Stimulated activated CD4-positive, alpha-beta T cell treated with anti-CD3 and anti-CD28 coated beads, Interleukin-15, amount 100 ng/mL, for 48 hours (primary cell): ENCODE results near the gene HLF.

Experiments
- DNase-seq, 2 donors: peaks; one replicate each; pipeline ENCODE4 v3.0.0-alpha.2; 2020; ENCODE audit warnings: low read depth in 2 of 2

Gene HLF

DNA sequence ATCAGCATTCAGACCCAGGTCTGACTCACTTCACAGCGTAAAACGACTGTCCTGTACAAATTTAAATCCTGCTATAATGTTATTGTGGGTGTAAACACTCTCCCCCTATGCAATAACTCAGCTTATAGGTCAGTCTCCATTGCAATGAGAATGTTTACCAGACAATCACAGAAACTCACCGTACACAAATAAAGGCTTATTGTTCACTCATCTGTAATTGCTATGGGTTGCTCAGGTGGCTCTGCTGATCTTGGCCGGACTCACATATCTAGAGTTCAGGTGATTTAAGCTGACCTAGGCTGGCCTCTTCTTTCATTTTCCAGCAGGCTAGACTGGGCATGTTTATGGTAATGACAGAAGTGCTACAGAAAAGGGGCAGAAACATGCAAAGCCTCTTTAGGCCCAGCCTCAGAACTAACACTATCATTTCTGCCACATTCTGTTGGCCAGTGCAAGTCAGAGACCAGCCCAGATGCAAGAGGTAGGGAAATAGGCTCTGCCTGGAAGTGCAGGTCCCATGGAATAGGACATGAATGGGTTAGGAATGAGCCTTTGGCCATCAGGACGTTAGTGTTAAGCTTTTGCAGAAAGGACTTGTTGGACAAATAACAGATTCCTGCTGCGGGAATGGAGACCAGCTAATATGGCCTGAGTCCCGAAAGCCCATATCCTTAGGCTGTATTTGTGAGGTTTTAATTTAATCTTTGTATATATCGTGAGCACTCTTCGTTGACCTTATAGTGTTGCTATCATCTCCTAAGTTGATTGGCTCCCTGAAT, 44.0 kb downstream of the HLF start:
- no peak for DNase-seq

DNA sequence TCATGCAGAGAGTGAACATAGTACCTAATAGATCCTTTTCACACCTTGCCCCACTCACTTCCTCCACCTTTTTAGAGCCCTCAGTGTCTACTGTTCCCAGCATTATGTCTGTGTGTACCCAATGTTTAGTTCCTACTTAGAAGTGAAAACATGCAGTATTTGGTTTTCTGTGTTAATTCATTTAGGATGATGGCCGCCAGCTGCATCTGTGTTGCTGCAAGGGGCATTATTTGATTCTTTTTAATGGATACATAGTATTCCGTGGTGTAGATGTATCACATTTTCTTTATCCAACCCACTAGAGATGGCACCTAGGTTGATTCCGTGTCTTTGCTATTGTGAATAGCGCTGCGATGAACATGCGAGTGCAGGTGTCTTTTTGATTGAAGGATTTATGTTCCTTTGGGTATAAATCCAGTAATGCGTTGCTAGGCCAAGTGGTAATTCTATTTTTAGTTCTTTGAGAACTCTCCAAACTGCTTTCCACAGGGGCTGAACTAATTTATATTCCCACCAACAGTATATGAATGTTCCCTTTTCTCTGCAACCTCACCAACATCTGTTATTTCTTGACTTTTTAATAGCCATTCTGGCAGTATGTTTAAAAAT, 47.1 kb downstream of the HLF start:
- DNase-seq: no peak

DNA sequence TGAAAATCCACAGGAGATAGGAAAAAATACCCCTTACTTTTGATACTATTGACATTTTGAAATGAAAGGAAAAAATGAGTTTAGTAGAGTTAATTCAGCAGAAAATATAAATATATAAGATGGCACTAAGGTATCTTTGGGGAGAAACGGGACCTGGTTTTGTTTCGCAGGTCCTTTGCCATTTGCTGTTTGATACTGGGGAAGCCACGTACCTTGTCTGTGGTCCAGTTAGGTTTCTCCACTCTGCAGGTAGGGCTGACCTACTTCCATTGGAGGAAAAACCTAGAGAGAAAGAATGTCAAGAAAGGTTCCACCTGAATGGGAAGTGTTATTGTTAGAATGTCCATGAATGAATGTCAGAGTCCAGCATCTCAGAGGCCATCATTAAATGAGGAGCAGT, 48.1 kb downstream of the HLF start:
- DNase-seq: no peak

DNA sequence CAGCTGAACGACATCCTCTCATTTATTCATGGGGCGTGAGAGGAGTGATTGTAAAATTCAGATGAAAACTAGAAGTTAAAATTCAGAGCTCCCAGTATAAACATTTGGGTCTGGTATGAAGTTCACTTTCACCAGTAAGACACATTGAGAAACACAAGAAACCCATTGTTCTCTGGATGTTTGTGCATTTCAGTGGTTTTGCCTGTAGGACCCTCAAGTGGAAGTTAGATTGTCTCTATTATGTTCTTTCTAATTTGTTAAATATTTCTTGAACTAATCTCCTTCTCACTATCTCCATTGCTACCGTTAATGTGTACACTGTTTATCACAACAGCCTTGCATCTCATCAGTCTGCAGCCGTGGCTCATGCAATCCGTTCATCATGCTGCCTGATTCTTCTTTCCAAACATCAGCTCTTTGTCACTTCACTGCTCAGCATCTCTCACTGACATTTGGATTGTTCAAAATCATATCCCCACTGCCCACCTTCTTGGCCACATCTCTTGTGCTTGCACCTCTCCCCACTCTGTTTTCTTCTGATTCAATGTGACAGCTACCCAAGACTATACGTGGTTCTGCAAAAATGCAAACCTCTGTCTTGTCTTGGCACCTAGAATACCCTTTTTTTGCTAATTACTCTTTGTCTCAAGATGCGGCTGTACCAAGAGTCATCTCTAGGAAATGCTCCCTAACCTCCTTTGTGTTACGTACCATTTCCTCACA, 49.5 kb downstream of the HLF start:
- DNase-seq: no peak

DNA sequence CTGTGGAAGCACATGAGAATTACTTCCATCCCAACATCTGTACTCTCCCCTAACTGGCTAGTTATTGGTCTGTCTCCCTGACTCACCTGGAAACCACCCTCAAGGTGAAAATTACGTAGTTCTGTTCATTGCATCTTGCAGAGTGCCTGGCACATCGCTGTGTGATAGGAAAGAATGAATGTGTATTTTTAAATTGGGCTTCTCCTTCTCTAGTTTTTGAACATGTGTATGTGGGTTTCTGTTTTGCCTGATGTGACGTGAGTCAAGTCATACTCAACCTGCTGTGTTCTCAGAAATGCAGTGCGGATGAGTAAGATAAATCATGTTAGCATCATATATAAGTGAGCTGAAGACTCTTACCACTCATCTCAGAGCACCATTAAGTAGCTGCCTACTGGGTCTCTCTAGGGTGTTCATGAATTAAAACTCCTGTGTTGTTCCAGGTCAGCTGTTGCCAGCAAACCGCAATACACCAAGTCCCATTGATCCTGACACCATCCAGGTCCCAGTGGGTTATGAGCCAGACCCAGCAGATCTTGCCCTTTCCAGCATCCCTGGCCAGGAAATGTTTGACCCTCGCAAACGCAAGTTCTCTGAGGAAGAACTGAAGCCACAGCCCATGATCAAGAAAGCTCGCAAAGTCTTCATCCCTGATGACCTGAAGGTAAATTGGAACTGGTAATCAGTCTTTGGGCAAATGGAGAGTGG, 50.2 kb downstream of the HLF start:
- peak in 1 of 2 donors; percentile 7 for DNase-seq

DNA sequence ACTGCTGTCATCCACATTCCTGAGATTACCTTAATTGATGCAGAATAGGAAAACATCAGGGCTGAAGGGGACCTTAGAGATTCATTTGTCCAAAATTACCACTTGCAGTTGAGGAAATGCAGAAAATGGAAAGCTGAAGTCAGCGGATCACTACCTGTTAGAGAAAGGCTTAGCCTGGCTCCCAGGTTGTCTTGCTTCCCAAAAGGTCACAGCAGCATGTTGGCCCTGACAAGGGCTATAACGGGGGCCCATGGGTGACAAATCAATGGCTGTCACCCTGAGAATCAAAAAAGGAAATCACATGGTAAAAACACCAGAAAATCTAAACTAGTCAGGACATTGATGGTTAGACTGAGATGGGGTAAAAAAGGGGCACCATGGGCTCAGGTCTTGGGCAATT, 51.7 kb downstream of the HLF start:
- no peak for DNase-seq

DNA sequence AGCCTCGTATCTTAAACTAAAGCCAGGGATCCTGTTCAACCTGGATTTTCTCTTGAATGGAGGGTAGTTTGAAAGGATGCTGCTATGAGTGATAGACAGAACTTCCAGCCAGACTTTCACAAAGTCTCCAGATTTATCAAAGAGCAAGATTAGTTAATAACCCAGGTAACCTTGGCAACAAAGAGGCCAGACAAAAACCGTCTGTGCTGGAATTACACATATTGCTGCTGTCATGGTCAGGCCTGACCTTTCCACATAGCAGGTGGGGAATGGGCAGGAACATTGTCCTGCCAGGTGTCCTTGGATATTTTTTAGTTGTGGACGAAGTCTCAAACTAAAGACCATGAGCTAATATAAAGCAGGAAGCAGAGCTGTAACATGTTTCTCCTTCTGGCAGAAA, 52.5 kb downstream of the HLF start:
- no peak for DNase-seq

DNA sequence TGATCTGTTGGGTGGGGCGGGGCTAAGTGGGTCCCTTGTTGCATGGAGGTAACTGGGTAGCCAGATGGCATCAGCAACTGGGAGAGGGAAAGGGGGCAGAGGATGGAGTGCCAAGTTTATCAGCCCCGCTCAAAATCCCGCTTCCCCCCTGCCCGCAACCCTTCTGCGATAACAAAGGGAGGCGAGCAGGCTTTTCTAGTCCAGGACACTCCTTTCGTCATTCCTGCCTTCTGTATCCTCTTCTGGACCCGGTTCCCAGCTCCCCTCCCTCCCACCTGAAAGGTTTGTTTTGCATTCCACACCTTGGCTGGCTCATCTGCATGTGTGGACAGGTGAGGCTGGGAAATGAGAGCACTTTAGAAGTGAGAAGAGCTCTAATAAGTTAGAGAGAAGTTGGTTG, 53.3 kb downstream of the HLF start:
- DNase-seq: no peak

DNA sequence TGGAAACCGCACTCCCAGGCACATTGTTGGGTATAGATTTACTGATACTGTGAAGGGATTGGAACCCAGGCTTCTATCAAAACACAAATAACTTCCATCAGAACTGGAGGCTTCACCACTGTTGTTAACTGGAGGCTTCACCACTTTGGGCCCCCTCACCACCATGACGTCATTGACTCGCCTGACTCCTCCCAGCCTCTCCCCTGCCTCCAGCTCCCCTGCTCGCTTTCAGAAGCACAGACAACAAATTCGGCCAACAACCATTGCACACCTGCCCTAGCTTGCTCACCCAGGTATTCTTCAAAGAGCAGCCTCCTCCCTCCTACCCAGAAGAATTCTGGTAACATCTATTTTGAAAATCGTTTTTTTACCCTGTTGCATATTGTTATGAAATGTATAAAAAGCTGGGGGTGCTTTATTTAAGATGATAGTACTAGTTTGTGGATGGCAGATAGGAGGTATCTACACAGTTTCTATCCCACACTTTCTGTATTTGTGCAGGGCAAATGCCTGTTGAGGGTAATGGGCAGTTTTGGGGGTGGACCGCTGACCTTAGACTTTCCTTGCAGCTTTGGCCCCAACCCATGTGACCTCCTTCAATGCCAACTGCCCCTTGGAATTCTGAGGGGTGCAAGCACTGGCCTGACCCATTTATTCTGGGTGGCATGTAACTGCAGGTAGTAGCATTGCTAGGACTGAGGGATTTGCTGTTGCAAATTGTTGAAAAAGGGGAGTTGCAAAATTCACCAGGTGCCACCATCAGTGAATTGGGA, 54.1 kb downstream of the HLF start:
- no peak for DNase-seq

DNA sequence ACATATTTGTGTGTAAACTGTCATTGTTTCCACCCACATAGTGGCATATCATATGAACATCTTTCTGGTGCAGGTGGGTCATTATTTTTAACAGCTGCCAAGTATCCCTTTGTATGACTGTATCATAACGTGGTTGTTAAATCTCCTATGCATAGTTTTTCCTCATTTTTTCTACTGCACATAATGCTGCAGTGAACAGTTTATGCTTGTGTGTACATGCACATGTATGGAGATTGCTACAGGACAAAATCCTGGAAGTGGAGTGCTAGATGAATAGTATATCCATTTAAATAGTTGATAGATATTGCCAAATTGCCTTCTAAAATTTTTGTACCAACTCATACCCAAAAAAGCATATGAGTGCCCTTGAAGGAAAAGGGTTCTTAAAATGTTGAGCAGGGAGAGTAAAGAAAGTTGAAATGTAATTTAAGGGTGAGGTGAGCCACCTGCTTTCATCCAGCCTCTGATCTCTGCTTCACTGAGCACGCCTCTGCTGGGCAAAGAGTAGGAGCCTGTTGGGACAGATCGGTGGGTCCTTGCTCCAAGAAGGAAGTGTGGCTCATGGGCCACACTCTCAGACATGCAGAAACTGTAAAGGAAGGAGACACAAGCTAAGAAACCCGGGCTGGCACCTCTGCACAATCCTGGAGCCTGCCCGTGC, 55.3 kb downstream of the HLF start:
- no peak for DNase-seq

DNA sequence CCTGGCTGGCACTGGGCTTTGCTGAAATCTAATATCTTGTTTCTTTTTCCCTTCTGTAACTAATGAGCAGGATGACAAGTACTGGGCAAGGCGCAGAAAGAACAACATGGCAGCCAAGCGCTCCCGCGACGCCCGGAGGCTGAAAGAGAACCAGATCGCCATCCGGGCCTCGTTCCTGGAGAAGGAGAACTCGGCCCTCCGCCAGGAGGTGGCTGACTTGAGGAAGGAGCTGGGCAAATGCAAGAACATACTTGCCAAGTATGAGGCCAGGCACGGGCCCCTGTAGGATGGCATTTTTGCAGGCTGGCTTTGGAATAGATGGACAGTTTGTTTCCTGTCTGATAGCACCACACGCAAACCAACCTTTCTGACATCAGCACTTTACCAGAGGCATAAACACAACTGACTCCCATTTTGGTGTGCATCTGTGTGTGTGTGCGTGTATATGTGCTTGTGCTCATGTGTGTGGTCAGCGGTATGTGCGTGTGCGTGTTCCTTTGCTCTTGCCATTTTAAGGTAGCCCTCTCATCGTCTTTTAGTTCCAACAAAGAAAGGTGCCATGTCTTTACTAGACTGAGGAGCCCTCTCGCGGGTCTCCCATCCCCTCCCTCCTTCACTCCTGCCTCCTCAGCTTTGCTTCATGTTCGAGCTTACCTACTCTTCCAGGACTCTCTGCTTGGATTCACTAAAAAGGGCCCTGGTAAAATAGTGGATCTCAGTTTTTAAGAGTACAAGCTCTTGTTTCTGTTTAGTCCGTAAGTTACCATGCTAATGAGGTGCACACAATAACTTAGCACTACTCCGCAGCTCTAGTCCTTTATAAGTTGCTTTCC, 56.0 kb downstream of the HLF start:
- DNase-seq: no peak

DNA sequence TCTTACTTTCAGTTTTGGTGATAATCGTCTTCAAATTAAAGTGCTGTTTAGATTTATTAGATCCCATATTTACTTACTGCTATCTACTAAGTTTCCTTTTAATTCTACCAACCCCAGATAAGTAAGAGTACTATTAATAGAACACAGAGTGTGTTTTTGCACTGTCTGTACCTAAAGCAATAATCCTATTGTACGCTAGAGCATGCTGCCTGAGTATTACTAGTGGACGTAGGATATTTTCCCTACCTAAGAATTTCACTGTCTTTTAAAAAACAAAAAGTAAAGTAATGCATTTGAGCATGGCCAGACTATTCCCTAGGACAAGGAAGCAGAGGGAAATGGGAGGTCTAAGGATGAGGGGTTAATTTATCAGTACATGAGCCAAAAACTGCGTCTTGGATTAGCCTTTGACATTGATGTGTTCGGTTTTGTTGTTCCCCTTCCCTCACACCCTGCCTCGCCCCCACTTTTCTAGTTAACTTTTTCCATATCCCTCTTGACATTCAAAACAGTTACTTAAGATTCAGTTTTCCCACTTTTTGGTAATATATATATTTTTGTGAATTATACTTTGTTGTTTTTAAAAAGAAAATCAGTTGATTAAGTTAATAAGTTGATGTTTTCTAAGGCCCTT, 56.8 kb downstream of the HLF start:
- DNase-seq: no peak

DNA sequence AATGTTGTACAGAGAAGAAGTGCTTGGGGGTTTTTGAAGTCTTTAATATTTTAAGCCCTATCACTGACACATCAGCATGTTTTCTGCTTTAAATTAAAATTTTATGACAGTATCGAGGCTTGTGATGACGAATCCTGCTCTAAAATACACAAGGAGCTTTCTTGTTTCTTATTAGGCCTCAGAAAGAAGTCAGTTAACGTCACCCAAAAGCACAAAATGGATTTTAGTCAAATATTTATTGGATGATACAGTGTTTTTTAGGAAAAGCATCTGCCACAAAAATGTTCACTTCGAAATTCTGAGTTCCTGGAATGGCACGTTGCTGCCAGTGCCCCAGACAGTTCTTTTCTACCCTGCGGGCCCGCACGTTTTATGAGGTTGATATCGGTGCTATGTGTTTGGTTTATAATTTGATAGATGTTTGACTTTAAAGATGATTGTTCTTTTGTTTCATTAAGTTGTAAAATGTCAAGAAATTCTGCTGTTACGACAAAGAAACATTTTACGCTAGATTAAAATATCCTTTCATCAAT, 57.8 kb downstream of the HLF start:
- DNase-seq: no peak

DNA sequence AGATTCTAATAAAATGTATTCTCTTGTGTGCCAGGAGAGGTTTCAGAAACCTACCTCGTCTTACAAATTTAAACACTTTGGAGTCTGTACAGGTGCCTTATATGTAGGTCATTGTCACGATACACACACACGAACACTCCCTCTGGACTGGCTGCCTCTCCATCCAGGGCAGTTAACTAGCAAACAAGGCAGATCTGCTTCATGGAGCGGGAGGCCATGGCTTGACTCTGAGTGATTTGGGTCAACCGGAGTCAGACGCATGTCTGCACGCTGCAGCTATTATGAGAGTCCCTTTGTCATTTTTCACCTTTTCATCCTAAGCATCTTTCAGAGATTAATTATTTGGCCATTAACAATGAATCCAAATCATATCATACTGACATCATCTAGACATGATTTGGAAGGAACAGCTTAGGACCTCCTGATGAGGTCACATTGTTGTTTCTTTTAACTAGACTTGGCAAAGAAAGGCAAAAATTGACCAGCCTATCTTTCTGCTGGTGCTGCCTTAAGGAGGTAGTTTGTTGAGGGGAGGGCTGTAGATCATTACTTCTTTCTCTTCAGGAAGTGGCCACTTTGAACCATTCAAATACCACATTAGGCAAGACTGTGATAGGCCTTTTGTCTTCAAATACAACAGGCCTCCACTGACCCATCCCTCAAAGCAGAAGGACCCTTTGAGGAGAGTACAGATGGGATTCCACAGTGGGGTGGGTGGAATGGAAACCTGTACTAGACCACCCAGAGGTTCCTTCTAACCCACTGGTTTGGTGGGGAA, 58.9 kb downstream of the HLF start:
- no peak for DNase-seq

DNA sequence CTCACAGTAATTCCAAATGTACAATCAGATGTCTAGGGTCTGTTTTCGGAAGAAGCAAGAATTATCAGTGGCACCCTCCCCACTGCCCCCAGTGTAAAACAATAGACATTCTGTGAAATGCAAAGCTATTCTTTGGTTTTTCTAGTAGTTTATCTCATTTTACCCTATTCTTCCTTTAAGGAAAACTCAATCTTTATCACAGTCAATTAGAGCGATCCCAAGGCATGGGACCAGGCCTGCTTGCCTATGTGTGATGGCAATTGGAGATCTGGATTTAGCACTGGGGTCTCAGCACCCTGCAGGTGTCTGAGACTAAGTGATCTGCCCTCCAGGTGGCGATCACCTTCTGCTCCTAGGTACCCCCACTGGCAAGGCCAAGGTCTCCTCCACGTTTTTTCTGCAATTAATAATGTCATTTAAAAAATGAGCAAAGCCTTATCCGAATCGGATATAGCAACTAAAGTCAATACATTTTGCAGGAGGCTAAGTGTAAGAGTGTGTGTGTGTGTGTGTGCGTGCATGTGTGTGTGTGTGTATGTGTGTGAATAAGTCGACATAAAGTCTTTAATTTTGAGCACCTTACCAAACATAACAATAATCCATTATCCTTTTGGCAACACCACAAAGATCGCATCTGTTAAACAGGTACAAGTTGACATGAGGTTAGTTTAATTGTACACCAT, 59.7 kb downstream of the HLF start:
- DNase-seq: no peak

DNA sequence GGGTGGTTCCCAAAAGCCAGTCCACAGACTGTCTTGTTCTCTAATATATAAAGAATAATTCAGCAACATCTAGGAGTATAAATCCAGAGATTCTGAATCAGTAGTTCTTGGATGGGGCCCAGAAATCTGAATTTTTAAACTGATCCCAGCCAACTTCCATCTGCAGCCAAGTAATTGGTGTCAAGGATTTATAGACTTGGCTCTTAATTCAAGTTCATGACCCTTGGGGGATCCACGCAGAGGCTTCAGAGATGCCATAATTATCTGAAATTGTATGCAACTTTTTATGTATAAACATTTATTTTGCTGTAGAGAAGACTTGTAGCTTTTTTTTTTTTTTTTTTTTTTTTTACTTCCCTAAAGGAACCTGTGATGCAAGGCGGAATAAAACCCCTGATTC, 60.6 kb downstream of the HLF start:
- no peak for DNase-seq

DNA sequence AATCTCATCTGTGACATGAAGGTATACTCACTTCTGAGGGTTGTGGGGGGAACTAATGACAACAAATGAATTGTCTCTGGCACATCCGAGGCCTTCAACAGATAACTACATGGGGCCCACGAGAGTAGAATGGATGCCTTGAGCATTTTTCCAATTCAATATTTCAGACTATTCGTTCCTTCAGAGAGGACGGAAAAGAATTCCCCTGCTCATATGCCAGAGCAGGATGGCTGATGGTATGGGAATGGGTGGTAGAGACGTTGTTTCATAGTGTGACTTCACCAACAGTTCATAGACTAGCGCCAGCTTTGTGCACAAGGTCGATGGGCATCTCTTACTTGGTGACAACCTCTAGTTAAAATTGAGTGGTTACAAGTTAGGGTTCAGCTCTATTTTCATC, 61.3 kb downstream of the HLF start:
- DNase-seq: no peak
